Stimulated activated CD8-positive, alpha-beta memory T cell treated with anti-CD3 and anti-CD28 coated beads, Interleukin-7, amount 100 ng/mL, for 4 hours (primary cell): ENCODE results near the gene CFAP57.

Source experiments
- DNase-seq, 2 donors: peaks; one replicate each; pipeline ENCODE4 v3.0.0-alpha.2; 2020; ENCODE audit warnings: low read depth in 2 of 2

The CFAP57 gene

GRCh38 chr1:43227143-43227764, 55.1 kb downstream of the CFAP57 start:
- DNase-seq = peak; percentile 67 to 76

GRCh38 chr1:43229826-43230780, 58.0 kb downstream of the CFAP57 start:
- no peak for DNase-seq

- no peak for DNase-seq
Measured at GRCh38 chr1:43232074-43232473, 59.9 kb downstream of the CFAP57 start.

- no peak for DNase-seq
Measured at GRCh38 chr1:43232482-43232881, 60.4 kb downstream of the CFAP57 start.

GRCh38 chr1:43233631-43234030, 61.5 kb downstream of the CFAP57 start:
- DNase-seq = no peak

GRCh38 chr1:43234267-43234666, 62.1 kb downstream of the CFAP57 start:
- DNase-seq = no peak

GRCh38 chr1:43235040-43235439, 62.9 kb downstream of the CFAP57 start:
- DNase-seq = no peak

- DNase-seq = no peak
Measured at GRCh38 chr1:43235451-43236121, 63.5 kb downstream of the CFAP57 start.

GRCh38 chr1:43237121-43237520, 65.0 kb downstream of the CFAP57 start:
- DNase-seq = no peak

- DNase-seq = no peak
Measured at GRCh38 chr1:43238085-43238484, 66.0 kb downstream of the CFAP57 start.

- no peak for DNase-seq
Measured at GRCh38 chr1:43238991-43239469, 66.9 kb downstream of the CFAP57 start.

GRCh38 chr1:43239484-43239883, 67.4 kb downstream of the CFAP57 start:
- DNase-seq = no peak

GRCh38 chr1:43241413-43241836, 69.3 kb downstream of the CFAP57 start:
- DNase-seq = no peak

GRCh38 chr1:43243299-43243698, 71.2 kb downstream of the CFAP57 start:
- no peak for DNase-seq

GRCh38 chr1:43246466-43247213, 74.5 kb downstream of the CFAP57 start:
- no peak for DNase-seq

- DNase-seq = no peak
Measured at GRCh38 chr1:43247256-43247921, 75.3 kb downstream of the CFAP57 start.

- DNase-seq = no peak
Measured at GRCh38 chr1:43250351-43250761, 78.2 kb downstream of the CFAP57 start.

- DNase-seq = no peak
Measured at GRCh38 chr1:43251024-43251423, 78.9 kb downstream of the CFAP57 start.

GRCh38 chr1:43252225-43252624, 80.1 kb downstream of the CFAP57 start:
- no peak for DNase-seq

GRCh38 chr1:43253173-43253572, 81.0 kb downstream of the CFAP57 start:
- no peak for DNase-seq

GRCh38 chr1:43253876-43254275, 81.7 kb downstream of the CFAP57 start:
- no peak for DNase-seq
